Stimulated activated naive CD4-positive, alpha-beta T cell (primary cell): ENCODE data around the gene A3GALT2.
"Not testable (repeated sequence)": the region's sequence is repeated elsewhere in the genome, so short reads cannot be mapped to it uniquely, and the experiment has no call there.

ENCODE experiments used
- DNase-seq, 6 experiments: peaks; one replicate each; lab custom pipeline; 2025; lab: John Stamatoyannopoulos, UW

A3GALT2 gene

GRCh38 chr1:33312413-33312749 lies 8.5 kb downstream of the A3GALT2 start:
- no peak for DNase-seq

GRCh38 chr1:33311706-33312412 lies 9.0 kb downstream of the A3GALT2 start:
- DNase-seq: no peak

- no peak for DNase-seq
Measured at GRCh38 chr1:33310702-33311101, 10.2 kb downstream of the A3GALT2 start.

GRCh38 chr1:33309351-33309750 lies 11.5 kb downstream of the A3GALT2 start:
- DNase-seq: not testable (repeated sequence)

GRCh38 chr1:33307494-33307864 lies 13.4 kb downstream of the A3GALT2 start:
- DNase-seq: no peak

- DNase-seq: peak in 2 of 6 experiments; percentile 7 to 9
Measured at GRCh38 chr1:33306653-33307493, 14.0 kb downstream of the A3GALT2 start.

GRCh38 chr1:33305816-33306652 lies 14.9 kb downstream of the A3GALT2 start:
- no peak for DNase-seq

GRCh38 chr1:33305016-33305415 lies 15.9 kb downstream of the A3GALT2 start:
- DNase-seq: no peak

- peak in 2 of 6 experiments; percentile 6 to 28 for DNase-seq
Measured at GRCh38 chr1:33302325-33302724, 18.6 kb downstream of the A3GALT2 start.

- DNase-seq: no peak
Measured at GRCh38 chr1:33301273-33301984, 19.5 kb downstream of the A3GALT2 start.

GRCh38 chr1:33300673-33301072 lies 20.2 kb downstream of the A3GALT2 start:
- DNase-seq: no peak

GRCh38 chr1:33299461-33300155 lies 21.3 kb downstream of the A3GALT2 start:
- no peak for DNase-seq

GRCh38 chr1:33298623-33299277 lies 22.1 kb downstream of the A3GALT2 start:
- peak; percentile 3 to 49 (median 16) for DNase-seq

- no peak for DNase-seq
Measured at GRCh38 chr1:33297911-33298622, 22.8 kb downstream of the A3GALT2 start.

GRCh38 chr1:33296824-33297223 lies 24.1 kb downstream of the A3GALT2 start:
- no peak for DNase-seq

- no peak for DNase-seq
Measured at GRCh38 chr1:33296082-33296458, 24.8 kb downstream of the A3GALT2 start.

GRCh38 chr1:33295450-33296081 lies 25.3 kb downstream of the A3GALT2 start:
- peak; percentile 56 to 86 (median 76) for DNase-seq

GRCh38 chr1:33295023-33295422 lies 25.9 kb downstream of the A3GALT2 start:
- no peak for DNase-seq
